Activated CD4-positive, alpha-beta T cell treated with anti-CD3 and anti-CD28 coated beads, Interleukin-2, amount 50 U/mL, for 48 hours (primary cell): ENCODE data around the gene VWA3A.
"Not testable (repeated sequence)": the region's sequence is repeated elsewhere in the genome, so short reads cannot be mapped to it uniquely, and the experiment has no call there.

Experiments
- DNase-seq, 2 experiments: peaks; one replicate each; pipeline ENCODE4 v3.0.0-alpha.2; 2020

Gene VWA3A

GRCh38 chr16:22139008-22139407 lies 46.7 kb downstream of the VWA3A start:
- no peak for DNase-seq

- DNase-seq = no peak
These were observed 47.4 kb downstream of the VWA3A start for GRCh38 chr16:22139732-22140131.

- DNase-seq = no peak
These were observed 49.4 kb downstream of the VWA3A start for GRCh38 chr16:22141767-22142166.

- no peak for DNase-seq
These were observed 52.2 kb downstream of the VWA3A start for GRCh38 chr16:22144520-22144919.

GRCh38 chr16:22147853-22148252 lies 55.5 kb downstream of the VWA3A start:
- DNase-seq = no peak

- DNase-seq = no peak
These were observed 59.1 kb downstream of the VWA3A start for GRCh38 chr16:22151246-22151998.

- no peak for DNase-seq
These were observed 60.0 kb downstream of the VWA3A start for GRCh38 chr16:22152316-22152715.

- not testable (repeated sequence) for DNase-seq
These were observed 60.7 kb downstream of the VWA3A start for GRCh38 chr16:22153078-22153477.

GRCh38 chr16:22161401-22161800 lies 69.1 kb downstream of the VWA3A start:
- DNase-seq = no peak

GRCh38 chr16:22161999-22162655 lies 69.8 kb downstream of the VWA3A start, which contains the start of gene SDR42E2:
SDR42E2 (plus strand) TSS chr16:22162506; CDS start chr16:22165583, 3,077 bp downstream.
- peak; percentile 33 to 34 for DNase-seq

GRCh38 chr16:22162656-22163009 lies 70.3 kb downstream of the VWA3A start:
- no peak for DNase-seq

- DNase-seq = no peak
These were observed 71.5 kb downstream of the VWA3A start for GRCh38 chr16:22163806-22164205.

- no peak for DNase-seq
These were observed 72.1 kb downstream of the VWA3A start for GRCh38 chr16:22164482-22164881.

- DNase-seq = no peak
These were observed 73.4 kb downstream of the VWA3A start for GRCh38 chr16:22165508-22166285.

- DNase-seq = no peak
These were observed 79.6 kb downstream of the VWA3A start for GRCh38 chr16:22171953-22172352.

- not testable (repeated sequence) for DNase-seq
These were observed 80.3 kb downstream of the VWA3A start for GRCh38 chr16:22172642-22173041.

GRCh38 chr16:22174642-22175041 lies 82.3 kb downstream of the VWA3A start:
- DNase-seq = no peak

GRCh38 chr16:22177968-22178930 lies 85.9 kb downstream of the VWA3A start:
- no peak for DNase-seq

GRCh38 chr16:22181426-22181825 lies 89.1 kb downstream of the VWA3A start:
- DNase-seq = no peak

GRCh38 chr16:22181843-22182242 lies 89.5 kb downstream of the VWA3A start:
- DNase-seq = no peak

GRCh38 chr16:22183335-22183734 lies 91.0 kb downstream of the VWA3A start:
- no peak for DNase-seq

- no peak for DNase-seq
These were observed 91.7 kb downstream of the VWA3A start for GRCh38 chr16:22183901-22184614.
